Measurements from ENCODE around the gene HRG.
"Not testable (repeated sequence)": the region's sequence is repeated elsewhere in the genome, so short reads cannot be mapped to it uniquely, and the experiment has no call there.

HRG gene

GRCh38 chr3:186628756-186629155 is 37.1 kb upstream of the HRG start:
- no peak for TF ChIP-seq CTCF (IDR thresholded peaks at IDR 0.05; ENCODE audit: low read length, missing control alignments)

DNA sequence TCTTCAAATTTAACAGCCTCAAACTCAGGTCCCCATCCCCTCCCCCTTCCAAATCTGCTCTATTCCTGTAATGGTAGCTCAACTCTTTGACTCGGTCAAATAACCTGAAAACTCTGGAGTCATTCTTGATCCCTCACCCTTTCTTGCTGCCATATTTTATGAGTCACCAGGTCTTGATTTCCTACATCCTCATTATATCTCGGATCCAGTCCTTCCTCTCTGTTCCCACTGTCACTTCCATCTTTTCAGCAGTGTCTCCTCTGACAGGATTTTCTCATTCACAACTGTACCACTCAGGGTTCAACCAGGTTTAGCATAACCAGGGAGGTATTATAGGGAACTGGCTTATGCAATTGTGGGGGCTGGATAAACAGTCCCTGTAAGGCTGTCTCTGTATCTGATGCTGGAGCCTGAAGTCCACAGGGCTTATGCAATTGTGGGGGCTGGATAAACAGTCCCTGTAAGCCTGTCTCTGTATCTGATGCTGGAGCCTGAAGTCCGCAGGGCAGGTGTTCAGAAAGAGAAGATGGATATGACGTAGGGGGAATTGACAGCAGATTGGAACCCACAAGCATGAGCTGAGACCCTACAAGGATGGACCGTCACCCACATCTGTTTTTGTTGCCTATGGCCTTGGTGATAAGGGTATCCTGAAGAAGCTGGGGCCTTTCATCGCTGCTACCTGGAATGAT is 34.7 kb upstream of the HRG start:
- TF ChIP-seq CTCF (IDR thresholded peaks at IDR 0.05; ENCODE audit: low read length, missing control alignments), result no peak
- no peak overlapping the region for H3K4me3 ChIP-seq (replicated peaks; ENCODE audit: low read depth, low read length)
- DNase-seq (ENCODE audit: low read depth), result no peak

More at GRCh38 chr3:186628756-186629155, 37.1 kb upstream of the HRG start:
- no peak for DNase-seq (ENCODE audit: low read depth)
- H3K4me3 ChIP-seq (replicated peaks; ENCODE audit: low read depth, low read length), result no peak overlapping the region

GRCh38 chr3:186633481-186633880 is 32.3 kb upstream of the HRG start:
- DNase-seq (ENCODE audit: low read depth), result no peak
- no peak overlapping the region for H3K4me3 ChIP-seq (replicated peaks; ENCODE audit: low read depth, low read length)
- no peak for TF ChIP-seq CTCF (IDR thresholded peaks at IDR 0.05; ENCODE audit: low read length, missing control alignments)

- not testable (repeated sequence) for H3K4me3 ChIP-seq (replicated peaks; ENCODE audit: low read depth, low read length); DNase-seq (ENCODE audit: low read depth)
Observed at GRCh38 chr3:186634207-186634606, 31.6 kb upstream of the HRG start.

DNA sequence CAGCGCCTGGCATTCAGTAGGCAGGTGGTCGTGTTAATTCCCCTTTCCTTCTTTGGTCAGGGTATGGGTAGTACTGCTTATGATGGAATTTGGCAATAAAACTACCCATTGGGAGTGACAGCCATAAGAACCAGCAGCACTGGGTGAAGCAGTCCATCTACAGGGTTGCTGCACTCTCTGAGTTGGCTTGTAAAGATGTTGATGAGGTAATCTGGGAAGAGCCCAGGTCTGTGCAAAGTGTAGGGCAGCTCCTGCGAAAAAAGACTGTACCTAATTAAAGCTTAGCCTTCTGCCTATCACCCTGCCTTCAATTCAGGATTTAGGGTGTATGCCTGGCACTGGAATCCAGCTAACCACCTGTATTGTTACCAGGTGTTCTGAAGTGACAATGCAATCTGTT is 30.3 kb upstream of the HRG start:
- TF ChIP-seq CTCF (IDR thresholded peaks at IDR 0.05; ENCODE audit: low read length, missing control alignments), result no peak
- no peak for DNase-seq (ENCODE audit: low read depth)

GRCh38 chr3:186636536-186636935 is 29.3 kb upstream of the HRG start:
- H3K4me3 ChIP-seq (replicated peaks; ENCODE audit: low read depth, low read length), result no peak overlapping the region

More for the DNA sequence above, 30.3 kb upstream of the HRG start:
- no peak overlapping the region for H3K4me3 ChIP-seq (replicated peaks; ENCODE audit: low read depth, low read length)

DNA sequence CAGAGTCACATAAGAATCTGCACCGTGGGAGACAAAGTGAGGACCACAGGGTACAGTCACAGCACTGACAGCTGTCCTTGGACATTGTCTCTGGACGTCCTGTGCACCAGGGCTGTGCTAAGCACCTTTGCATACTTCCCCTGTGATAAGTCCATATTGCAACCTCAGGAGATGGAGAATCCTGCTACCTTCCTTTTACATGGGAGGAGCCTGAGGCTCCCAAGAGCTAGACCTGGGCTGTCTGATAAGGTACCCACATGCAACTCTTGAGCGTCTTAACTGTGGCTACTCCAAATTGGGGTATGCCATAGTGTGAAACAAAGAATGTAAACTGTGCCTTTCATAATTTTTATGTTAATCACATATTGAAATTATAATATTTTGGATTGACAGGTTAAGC is 28.1 kb upstream of the HRG start:
- DNase-seq (ENCODE audit: low read depth), result no peak
- TF ChIP-seq CTCF (IDR thresholded peaks at IDR 0.05; ENCODE audit: low read length, missing control alignments), result no peak
- no peak overlapping the region for H3K4me3 ChIP-seq (replicated peaks; ENCODE audit: low read depth, low read length)

More at GRCh38 chr3:186636536-186636935, 29.3 kb upstream of the HRG start:
- no peak for TF ChIP-seq CTCF (IDR thresholded peaks at IDR 0.05; ENCODE audit: low read length, missing control alignments)
- DNase-seq (ENCODE audit: low read depth), result no peak

Measured in fibroblast of pulmonary artery (primary cell).